Mesendoderm (in vitro differentiated cells): ENCODE measurements around the gene AGBL5.

Source experiments
- DNase-seq: peaks from one replicate; pipeline ENCODE4 v3.0.0; 2013
- H2AK5ac ChIP-seq: 2 replicates; pipeline ENCODE4 v1.6.1; 2013; ENCODE audit warnings: low read length, inconsistent platforms
- H2BK120ac ChIP-seq: 2 replicates; pipeline ENCODE4 v1.6.1; 2013; ENCODE audit warnings: low read depth, mild to moderate bottlenecking, low read length, moderate library complexity, mixed read lengths
- H2BK15ac ChIP-seq: replicated peaks from 2 replicates; pipeline ENCODE4 v1.6.1; 2013; ENCODE audit warnings: low read depth, mild to moderate bottlenecking, moderate library complexity
- H2BK5ac ChIP-seq: 2 replicates; pipeline ENCODE4 v1.6.1; 2013; ENCODE audit warnings: low read length, inconsistent platforms
- H3K18ac ChIP-seq: 2 replicates; pipeline ENCODE4 v1.6.1; 2013; ENCODE audit warnings: mild to moderate bottlenecking, low read length, mixed read lengths
- H3K23ac ChIP-seq: one replicate; pipeline ENCODE4 v1.6.1; 2013; ENCODE audit warnings: low read length
- H3K27ac ChIP-seq: 2 replicates; pipeline ENCODE4 v1.5.1; 2013; ENCODE audit warnings: low read depth, mild to moderate bottlenecking, inconsistent platforms, low read length, moderate library complexity
- H3K27me3 ChIP-seq: 2 replicates; pipeline ENCODE4 v1.6.1; 2013; ENCODE audit warnings: low read length, control low read depth, mild to moderate bottlenecking, inconsistent platforms; ENCODE audit not compliant: insufficient read depth, poor library complexity
- H3K36me3 ChIP-seq: 2 replicates; pipeline ENCODE4 v1.6.1; 2013; ENCODE audit warnings: low read length, inconsistent platforms; ENCODE audit not compliant: control insufficient read depth, insufficient read depth
- H3K4ac ChIP-seq: one replicate; pipeline ENCODE4 v1.6.1; 2013; ENCODE audit warnings: low read depth, mild to moderate bottlenecking, low read length, moderate library complexity
- H3K4me1 ChIP-seq: 2 replicates; pipeline ENCODE4 v1.6.1; 2013; ENCODE audit warnings: low read depth, low read length, inconsistent platforms; ENCODE audit not compliant: control insufficient read depth
- H3K4me2 ChIP-seq: 2 replicates; pipeline ENCODE4 v1.6.1; 2013; ENCODE audit warnings: low read length
- H3K4me3 ChIP-seq: 2 replicates; pipeline ENCODE4 v1.5.1; 2013; ENCODE audit warnings: mild to moderate bottlenecking, low read length
- H3K56ac ChIP-seq: one replicate; pipeline ENCODE4 v1.6.1; 2013; ENCODE audit warnings: low read length
- H3K79me1 ChIP-seq: 2 replicates; pipeline ENCODE4 v1.6.1; 2013; ENCODE audit warnings: low read length, inconsistent platforms
- H3K79me2 ChIP-seq: 2 replicates; pipeline ENCODE4 v1.6.1; 2013; ENCODE audit warnings: mild to moderate bottlenecking, low read length; ENCODE audit not compliant: control insufficient read depth, insufficient read depth
- H3K9ac ChIP-seq: 2 replicates; pipeline ENCODE4 v1.6.1; 2013; ENCODE audit warnings: low read length, inconsistent platforms
- H4K5ac ChIP-seq: one replicate; pipeline ENCODE4 v1.6.1; 2013; ENCODE audit warnings: low read length
- H4K8ac ChIP-seq: one replicate; pipeline ENCODE4 v1.6.1; 2013; ENCODE audit warnings: low read depth, mild to moderate bottlenecking, control low read depth, low read length, moderate library complexity
- WGBS: extraction: QIAGEN DNeasy Blood & Tissue Kit; methylation state at CpG from one replicate; pipeline ENCODE4 v1.1.7; 2013; ENCODE audit warnings: low lambda C conversion rate, missing lambda C conversion rate; ENCODE audit not compliant: insufficient coverage; ENCODE audit errors: extremely low coverage; 5-methylcytosine and 5-hydroxymethylcytosine counted together

The AGBL5 gene

GRCh38 chr2:27038012-27038411, 13.5 kb upstream of the AGBL5 start:
- H2BK120ac ChIP-seq: no peak overlapping the region
- WGBS: no CpG with 5 or more reads among the region's 6 CpGs
- no peak overlapping the region for H3K9ac ChIP-seq
- peaks cover 11% of the 10 kb centered on the region for H3K79me2 ChIP-seq
- no peaks in the 10 kb centered on the region for H3K27me3 ChIP-seq
- H3K18ac ChIP-seq: no peak overlapping the region
- no peak for DNase-seq
- H3K4me2 ChIP-seq: no peak overlapping the region
- H4K8ac ChIP-seq: no peak overlapping the region
- H2BK15ac ChIP-seq: no peak overlapping the region
- H3K4ac ChIP-seq: no peak overlapping the region
- H3K4me1 ChIP-seq: peaks cover 3% of the 10 kb centered on the region
- peaks cover 10% of the 10 kb centered on the region for H3K79me1 ChIP-seq
- peaks cover 25% of the 10 kb centered on the region for H3K36me3 ChIP-seq
- H3K27ac ChIP-seq: no peak overlapping the region
- H3K23ac ChIP-seq: no peak overlapping the region
- H4K5ac ChIP-seq: no peak overlapping the region
- H3K4me3 ChIP-seq: no peak overlapping the region
- H2AK5ac ChIP-seq: no peak overlapping the region
- no peak overlapping the region for H3K56ac ChIP-seq
- no peak overlapping the region for H2BK5ac ChIP-seq

GRCh38 chr2:27038631-27039339, 12.7 kb upstream of the AGBL5 start:
- peaks cover 25% of the 10 kb centered on the region for H3K36me3 ChIP-seq
- no peak overlapping the region for H3K4me2 ChIP-seq
- no peak overlapping the region for H2AK5ac ChIP-seq
- no peak overlapping the region for H2BK120ac ChIP-seq
- no CpG with 5 or more reads among the region's 17 CpGs for WGBS
- peaks cover 5% of the 10 kb centered on the region for H3K79me1 ChIP-seq
- no peak overlapping the region for H3K9ac ChIP-seq
- no peak overlapping the region for H2BK5ac ChIP-seq
- H3K23ac ChIP-seq: no peak overlapping the region
- no peak for DNase-seq
- no peaks in the 10 kb centered on the region for H3K27me3 ChIP-seq
- no peak overlapping the region for H2BK15ac ChIP-seq
- no peak overlapping the region for H4K8ac ChIP-seq
- no peak overlapping the region for H4K5ac ChIP-seq
- peaks cover 3% of the 10 kb centered on the region for H3K4me1 ChIP-seq
- H3K18ac ChIP-seq: no peak overlapping the region
- H3K4ac ChIP-seq: no peak overlapping the region
- no peak overlapping the region for H3K4me3 ChIP-seq
- H3K79me2 ChIP-seq: peaks cover 4% of the 10 kb centered on the region
- no peak overlapping the region for H3K27ac ChIP-seq
- H3K56ac ChIP-seq: no peak overlapping the region

GRCh38 chr2:27039426-27039825, 12.0 kb upstream of the AGBL5 start:
- no peak overlapping the region for H2BK15ac ChIP-seq
- no peak overlapping the region for H4K8ac ChIP-seq
- H4K5ac ChIP-seq: no peak overlapping the region
- no peak overlapping the region for H3K4me3 ChIP-seq
- H2BK120ac ChIP-seq: no peak overlapping the region
- no peak overlapping the region for H3K56ac ChIP-seq
- H2AK5ac ChIP-seq: no peak overlapping the region
- no CpG with 5 or more reads among the region's 6 CpGs for WGBS
- no peak overlapping the region for H3K4ac ChIP-seq
- H3K27ac ChIP-seq: no peak overlapping the region
- H3K23ac ChIP-seq: no peak overlapping the region
- H3K4me1 ChIP-seq: no peaks in the 10 kb centered on the region
- H3K9ac ChIP-seq: no peak overlapping the region
- no peak for DNase-seq
- no peak overlapping the region for H2BK5ac ChIP-seq
- H3K4me2 ChIP-seq: no peak overlapping the region
- H3K79me1 ChIP-seq: no peaks in the 10 kb centered on the region
- no peaks in the 10 kb centered on the region for H3K79me2 ChIP-seq
- H3K36me3 ChIP-seq: peaks cover 25% of the 10 kb centered on the region
- H3K18ac ChIP-seq: no peak overlapping the region
- H3K27me3 ChIP-seq: no peaks in the 10 kb centered on the region

GRCh38 chr2:27039871-27040270, 11.6 kb upstream of the AGBL5 start:
- Histone ChIP-seq H3K36me3 (peaks cover 25% of the 10 kb centered on the region), H3K4me1 (no peaks in the 10 kb centered on the region), H3K79me1 (no peaks in the 10 kb centered on the region), H4K8ac (no peak overlapping the region), H3K18ac (no peak overlapping the region), H3K27ac (no peak overlapping the region), H2AK5ac (no peak overlapping the region), H3K56ac (no peak overlapping the region), H3K27me3 (no peaks in the 10 kb centered on the region), H3K9ac (no peak overlapping the region), H3K23ac (no peak overlapping the region), H2BK15ac (no peak overlapping the region), H2BK120ac (no peak overlapping the region), H3K4me3 (no peak overlapping the region), H3K4ac (no peak overlapping the region), H4K5ac (no peak overlapping the region), H3K4me2 (no peak overlapping the region), H3K79me2 (no peaks in the 10 kb centered on the region), H2BK5ac (no peak overlapping the region)
- WGBS: no CpG with 5 or more reads among the region's 7 CpGs
- no peak for DNase-seq

GRCh38 chr2:27040282-27040681, 11.2 kb upstream of the AGBL5 start:
- Histone ChIP-seq H3K56ac (no peak overlapping the region), H3K9ac (no peak overlapping the region), H2BK5ac (no peak overlapping the region), H3K79me1 (no peaks in the 10 kb centered on the region), H2AK5ac (no peak overlapping the region), H3K4me2 (no peak overlapping the region), H3K23ac (no peak overlapping the region), H3K36me3 (peaks cover 21% of the 10 kb centered on the region), H2BK120ac (no peak overlapping the region), H3K18ac (no peak overlapping the region), H2BK15ac (no peak overlapping the region), H4K5ac (no peak overlapping the region), H3K27me3 (no peaks in the 10 kb centered on the region), H3K4ac (no peak overlapping the region), H3K27ac (no peak overlapping the region), H3K79me2 (no peaks in the 10 kb centered on the region), H3K4me3 (no peak overlapping the region), H3K4me1 (no peaks in the 10 kb centered on the region), H4K8ac (no peak overlapping the region)
- DNase-seq: no peak
- no CpG with 5 or more reads among the region's 8 CpGs for whole genome bisulfite sequencing

GRCh38 chr2:27041752-27042151, 9.7 kb upstream of the AGBL5 start:
- Histone ChIP-seq H3K36me3 (peaks cover 19% of the 10 kb centered on the region), H3K79me2 (no peaks in the 10 kb centered on the region), H3K4me1 (no peaks in the 10 kb centered on the region), H4K8ac (no peak overlapping the region), H3K27ac (no peak overlapping the region), H4K5ac (no peak overlapping the region), H3K27me3 (no peaks in the 10 kb centered on the region), H3K4me3 (no peak overlapping the region), H3K4me2 (no peak overlapping the region), H2BK120ac (no peak overlapping the region), H3K9ac (no peak overlapping the region), H3K18ac (no peak overlapping the region), H2BK5ac (no peak overlapping the region), H2BK15ac (no peak overlapping the region), H3K56ac (no peak overlapping the region), H2AK5ac (no peak overlapping the region), H3K4ac (no peak overlapping the region), H3K79me1 (no peaks in the 10 kb centered on the region), H3K23ac (no peak overlapping the region)
- WGBS: no CpG with 5 or more reads among the region's 5 CpGs
- no peak for DNase-seq
